ENCODE results near the gene HNRNPH2.

DNA sequence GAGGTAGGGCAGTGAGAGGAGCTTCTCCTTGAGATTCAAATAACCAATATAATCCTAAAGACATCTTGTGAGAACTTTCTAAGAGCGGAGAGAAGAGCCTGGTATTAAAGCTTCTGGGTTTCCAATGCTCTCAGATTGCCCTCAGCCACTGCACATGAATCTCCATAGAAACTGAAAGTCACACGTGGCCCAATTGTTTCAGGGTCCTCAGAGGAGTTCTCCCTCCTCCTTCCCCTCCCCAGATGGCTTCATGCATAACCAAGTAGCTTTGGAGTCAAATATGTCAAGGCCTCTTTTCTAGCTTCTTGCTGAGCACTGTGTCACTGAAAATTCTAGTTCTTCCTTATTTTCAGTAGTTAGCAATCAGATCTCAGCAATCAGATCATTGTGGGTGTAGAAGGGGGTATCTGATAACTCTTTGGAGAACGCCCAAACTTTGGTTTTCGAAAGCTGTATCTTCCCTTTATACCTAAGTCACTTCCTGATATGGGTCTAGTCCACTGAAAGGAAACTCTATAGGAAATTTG is 24.3 kb upstream of the HNRNPH2 start:
- TF ChIP-seq, protein P1, sequence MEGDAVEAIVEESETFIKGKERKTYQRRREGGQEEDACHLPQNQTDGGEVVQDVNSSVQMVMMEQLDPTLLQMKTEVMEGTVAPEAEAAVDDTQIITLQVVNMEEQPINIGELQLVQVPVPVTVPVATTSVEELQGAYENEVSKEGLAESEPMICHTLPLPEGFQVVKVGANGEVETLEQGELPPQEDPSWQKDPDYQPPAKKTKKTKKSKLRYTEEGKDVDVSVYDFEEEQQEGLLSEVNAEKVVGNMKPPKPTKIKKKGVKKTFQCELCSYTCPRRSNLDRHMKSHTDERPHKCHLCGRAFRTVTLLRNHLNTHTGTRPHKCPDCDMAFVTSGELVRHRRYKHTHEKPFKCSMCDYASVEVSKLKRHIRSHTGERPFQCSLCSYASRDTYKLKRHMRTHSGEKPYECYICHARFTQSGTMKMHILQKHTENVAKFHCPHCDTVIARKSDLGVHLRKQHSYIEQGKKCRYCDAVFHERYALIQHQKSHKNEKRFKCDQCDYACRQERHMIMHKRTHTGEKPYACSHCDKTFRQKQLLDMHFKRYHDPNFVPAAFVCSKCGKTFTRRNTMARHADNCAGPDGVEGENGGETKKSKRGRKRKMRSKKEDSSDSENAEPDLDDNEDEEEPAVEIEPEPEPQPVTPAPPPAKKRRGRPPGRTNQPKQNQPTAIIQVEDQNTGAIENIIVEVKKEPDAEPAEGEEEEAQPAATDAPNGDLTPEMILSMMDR (IDR thresholded peaks at IDR 0.05) = no peak
- TF ChIP-seq POLR2A (IDR thresholded peaks at IDR 0.05; ENCODE audit: low read depth) (no peak), POLR2AphosphoS5 (IDR thresholded peaks at IDR 0.05) (no peak)

Data from esophagus muscularis mucosa (tissue), 3 donors.